CD4-positive, alpha-beta T cell treated with Interleukin-2 at 100 ng/mL for 4 hours (primary cell): Measurements from ENCODE around the gene SLC7A11.
"Not testable (repeated sequence)": the region's sequence is repeated elsewhere in the genome, so short reads cannot be mapped to it uniquely, and the experiment has no call there.

Source experiments
- DNase-seq: peaks from one replicate; pipeline ENCODE4 v3.0.0-alpha.2; 2020; ENCODE audit warnings: low spot score

The SLC7A11 gene

DNA sequence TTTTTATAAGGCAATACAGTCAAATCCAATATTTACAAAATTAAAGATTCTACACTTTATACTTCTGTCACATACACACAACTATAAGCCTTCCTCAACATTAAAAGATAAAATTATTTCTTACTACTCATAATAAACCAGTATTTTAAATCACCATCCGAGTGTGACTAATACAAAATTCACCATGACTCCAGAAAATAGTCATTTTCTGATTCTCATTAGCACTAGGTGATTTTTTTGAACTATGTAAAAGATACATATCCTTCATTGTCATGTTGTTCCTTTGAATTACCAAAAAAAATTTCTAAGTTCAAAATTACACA, 646 bp upstream of the SLC7A11 start:
- no peak for DNase-seq

DNA sequence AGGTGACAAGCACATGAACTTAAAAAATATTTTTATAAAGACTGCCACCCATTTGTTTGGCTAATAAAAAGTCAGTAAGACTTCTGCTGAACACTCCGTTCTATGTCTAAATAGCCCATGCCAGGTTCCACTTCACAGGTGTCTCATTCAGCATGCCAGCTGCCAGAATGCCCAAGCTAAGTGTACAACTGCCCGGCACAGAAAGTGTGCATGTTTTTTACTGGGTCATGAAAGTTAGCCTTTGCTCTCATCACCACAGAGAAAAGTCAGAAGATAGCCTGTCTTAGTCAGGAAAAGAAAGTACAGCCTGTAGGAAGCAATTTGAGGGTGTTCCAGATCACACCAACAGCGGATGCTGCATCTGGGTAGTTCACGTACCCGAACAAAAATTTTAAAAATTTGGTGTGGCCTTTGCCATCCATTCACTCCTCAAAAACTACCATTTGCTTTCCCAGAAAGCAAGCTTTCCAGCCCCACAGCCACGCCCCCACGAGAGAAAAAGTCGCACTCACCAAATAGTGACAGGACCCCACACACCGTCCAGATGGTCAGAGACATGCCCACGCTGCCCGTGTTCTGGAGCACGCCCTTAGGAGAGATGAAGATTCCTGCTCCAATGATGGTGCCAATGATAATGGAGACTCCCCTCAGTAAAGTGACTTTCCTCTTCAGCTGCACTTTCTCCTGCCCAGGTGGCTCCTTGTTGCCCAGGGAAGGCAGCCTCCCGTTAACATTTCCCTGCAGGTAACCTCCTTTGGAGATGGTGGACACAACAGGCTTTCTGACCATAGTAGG, 671 bp downstream of the SLC7A11 start:
- no peak for DNase-seq

GRCh38 chr4:138239491-138239890, 2.7 kb downstream of the SLC7A11 start:
- DNase-seq, result no peak

GRCh38 chr4:138238521-138239292, 3.4 kb downstream of the SLC7A11 start:
- DNase-seq, result no peak

- not testable (repeated sequence) for DNase-seq
These were observed 5.0 kb downstream of the SLC7A11 start for GRCh38 chr4:138237132-138237531.

GRCh38 chr4:138236037-138236436, 6.1 kb downstream of the SLC7A11 start:
- no peak for DNase-seq

- DNase-seq, result no peak
These were observed 6.7 kb downstream of the SLC7A11 start for GRCh38 chr4:138235419-138235952.

DNA sequence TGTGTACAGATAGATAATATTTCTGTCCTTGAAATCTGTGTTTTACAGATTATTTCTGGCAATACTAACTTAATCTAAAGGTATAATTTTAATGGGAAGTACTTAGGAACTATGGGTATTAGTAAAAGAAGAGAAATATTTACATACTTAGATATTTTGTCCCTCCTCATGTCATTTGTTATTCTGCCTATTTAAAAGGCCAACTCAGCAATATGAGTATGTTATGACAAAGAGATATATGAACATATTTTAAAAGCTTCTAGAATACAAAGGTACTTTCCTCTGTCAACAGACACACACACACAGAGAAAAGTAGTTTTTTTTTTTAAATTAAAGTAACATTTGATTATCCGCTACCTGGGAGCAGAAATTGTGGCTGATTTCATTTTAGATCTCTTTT, 7.9 kb downstream of the SLC7A11 start:
- DNase-seq, result no peak

- DNase-seq, result no peak
These were observed 8.7 kb downstream of the SLC7A11 start for GRCh38 chr4:138233313-138234034.

DNA sequence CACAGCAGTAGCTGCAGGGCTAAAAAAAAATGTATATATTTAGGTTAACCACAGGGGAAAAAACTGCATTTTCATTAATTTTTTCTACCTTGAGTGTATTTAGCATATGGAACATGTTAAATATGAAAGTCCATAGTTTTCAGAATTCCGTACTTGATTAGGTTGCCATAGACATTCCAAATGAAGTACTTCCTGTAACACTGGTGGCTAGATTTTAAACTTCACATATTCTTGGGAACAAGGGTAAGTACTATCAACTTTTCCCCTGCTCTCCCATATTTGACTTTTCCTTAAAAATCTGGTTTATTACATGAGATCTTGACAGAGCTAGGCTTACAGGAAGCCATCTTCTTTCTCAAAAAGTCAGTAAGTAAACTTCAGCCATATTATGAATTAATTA, 9.8 kb downstream of the SLC7A11 start:
- DNase-seq, result no peak

DNA sequence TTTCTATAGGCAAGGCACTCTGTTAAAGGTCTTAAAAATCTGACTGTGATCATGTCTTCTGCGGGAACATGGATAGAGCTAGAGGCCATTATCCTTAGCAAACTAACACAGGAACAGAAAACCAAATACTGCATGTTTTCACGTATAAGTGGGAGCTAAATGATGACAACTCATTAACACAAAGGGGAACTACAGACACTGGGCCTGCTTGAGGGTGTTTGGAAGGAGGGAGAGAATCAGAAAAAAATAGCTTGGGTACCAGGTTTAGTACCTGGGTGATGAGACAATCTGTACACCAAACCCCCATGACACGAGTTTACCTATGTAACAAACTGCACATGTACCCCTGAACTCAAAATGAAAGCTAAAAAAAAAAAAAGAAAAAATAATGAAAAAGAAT, 12.1 kb downstream of the SLC7A11 start:
- no peak for DNase-seq

GRCh38 chr4:138229160-138229559, 13.0 kb downstream of the SLC7A11 start:
- no peak for DNase-seq

- DNase-seq, result no peak
These were observed 15.8 kb downstream of the SLC7A11 start for GRCh38 chr4:138226351-138226750.

- DNase-seq, result no peak
These were observed 16.7 kb downstream of the SLC7A11 start for GRCh38 chr4:138225477-138225876.

- DNase-seq, result no peak
These were observed 17.5 kb downstream of the SLC7A11 start for GRCh38 chr4:138224614-138225013.

- no peak for DNase-seq
These were observed 18.8 kb downstream of the SLC7A11 start for GRCh38 chr4:138223231-138223910.

DNA sequence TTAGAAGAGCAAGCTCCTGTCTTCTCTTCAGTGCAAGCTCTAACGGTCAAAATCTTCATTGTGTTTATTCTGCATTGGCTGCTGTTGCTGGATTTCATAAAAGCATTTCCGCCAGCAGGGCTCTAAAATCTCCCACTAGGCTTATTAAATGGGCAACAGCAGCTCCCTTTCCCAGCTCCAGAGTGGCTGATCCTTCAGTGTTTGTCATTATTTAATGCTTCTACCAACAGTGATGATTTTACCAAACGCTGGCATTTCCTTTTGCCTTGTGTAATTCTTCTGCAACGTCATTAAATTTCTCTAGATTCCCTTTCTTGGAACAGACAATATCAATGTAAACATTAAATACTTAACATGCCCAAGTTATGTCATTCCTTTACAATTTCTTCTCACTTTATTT, 20.1 kb downstream of the SLC7A11 start:
- DNase-seq, result no peak

GRCh38 chr4:138218976-138219375, 23.2 kb downstream of the SLC7A11 start:
- no peak for DNase-seq

- no peak for DNase-seq
These were observed 24.6 kb downstream of the SLC7A11 start for GRCh38 chr4:138217567-138217966.

- no peak for DNase-seq
These were observed 25.8 kb downstream of the SLC7A11 start for GRCh38 chr4:138216272-138216867.

- not testable (repeated sequence) for DNase-seq
These were observed 31.6 kb downstream of the SLC7A11 start for GRCh38 chr4:138210576-138210975.

DNA sequence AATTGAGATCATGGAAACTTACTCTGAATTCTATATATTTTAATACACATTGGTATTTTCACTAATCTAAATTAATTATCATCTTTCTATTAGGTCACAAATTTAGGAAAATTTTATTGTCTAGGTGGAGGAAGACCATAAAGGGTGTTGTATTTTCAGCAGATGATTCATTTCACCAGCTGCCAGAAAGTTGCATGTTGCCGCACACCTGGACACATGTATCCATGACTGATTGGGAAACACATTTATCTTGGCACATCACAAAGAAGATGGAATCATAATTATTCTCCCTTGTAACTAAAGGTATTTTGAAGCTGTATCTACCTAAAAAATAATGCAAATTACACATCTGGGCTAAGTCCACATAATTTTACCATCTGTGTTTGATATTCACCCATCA, 33.1 kb downstream of the SLC7A11 start:
- DNase-seq, result no peak
